Effector CD4-positive, alpha-beta T cell (primary cell): ENCODE measurements around the gene ZNF831.

Experiments
- DNase-seq: peaks from one replicate; pipeline ENCODE4 v3.0.0-alpha.2; 2020

ZNF831 gene

GRCh38 chr20:59182401-59183044 lies 18.9 kb downstream of the ZNF831 start:
- DNase-seq = no peak

GRCh38 chr20:59183751-59184150 lies 20.1 kb downstream of the ZNF831 start:
- DNase-seq = no peak

- no peak for DNase-seq
Measured at GRCh38 chr20:59184880-59185447, 21.3 kb downstream of the ZNF831 start.

GRCh38 chr20:59185809-59186208 lies 22.2 kb downstream of the ZNF831 start:
- DNase-seq = no peak

- DNase-seq = no peak
Measured at GRCh38 chr20:59190466-59190865, 26.8 kb downstream of the ZNF831 start.

- no peak for DNase-seq
Measured at GRCh38 chr20:59191036-59191755, 27.6 kb downstream of the ZNF831 start.

GRCh38 chr20:59191756-59192532 lies 28.3 kb downstream of the ZNF831 start:
- no peak for DNase-seq

GRCh38 chr20:59192533-59192896 lies 28.9 kb downstream of the ZNF831 start:
- DNase-seq = no peak

GRCh38 chr20:59193325-59193724 lies 29.7 kb downstream of the ZNF831 start:
- DNase-seq = no peak

GRCh38 chr20:59194023-59194935 lies 30.7 kb downstream of the ZNF831 start:
- no peak for DNase-seq

GRCh38 chr20:59195316-59195993 lies 31.8 kb downstream of the ZNF831 start:
- no peak for DNase-seq

GRCh38 chr20:59204165-59204894 lies 40.7 kb downstream of the ZNF831 start:
- no peak for DNase-seq

GRCh38 chr20:59205044-59205443 lies 41.4 kb downstream of the ZNF831 start:
- DNase-seq = no peak

- DNase-seq = no peak
Measured at GRCh38 chr20:59207235-59207634, 43.6 kb downstream of the ZNF831 start.

GRCh38 chr20:59207742-59208357 lies 44.2 kb downstream of the ZNF831 start:
- DNase-seq = peak; percentile 80

- no peak for DNase-seq
Measured at GRCh38 chr20:59210186-59210585, 46.6 kb downstream of the ZNF831 start.

- DNase-seq = no peak
Measured at GRCh38 chr20:59211208-59211765, 47.7 kb downstream of the ZNF831 start.

- no peak for DNase-seq
Measured at GRCh38 chr20:59214073-59214472, 50.5 kb downstream of the ZNF831 start.

- DNase-seq = no peak
Measured at GRCh38 chr20:59214606-59215547, 51.3 kb downstream of the ZNF831 start.
